ENCODE measurements around the gene CALN1.

Gene CALN1

GRCh38 chr7:71912476-71912875 lies 499.7 kb downstream of the CALN1 start:
- TF ChIP-seq CTCF (IDR thresholded peaks at IDR 0.05; ENCODE audit: insufficient read depth, low read depth, low read length, missing control alignments), result no peak
- no peak for DNase-seq (ENCODE audit: low read depth)
- H3K4me3 ChIP-seq (ENCODE audit: low read length), result no peak overlapping the region

GRCh38 chr7:71911051-71911450 lies 501.1 kb downstream of the CALN1 start:
- no peak for DNase-seq (ENCODE audit: low read depth)
- no peak for TF ChIP-seq CTCF (IDR thresholded peaks at IDR 0.05; ENCODE audit: insufficient read depth, low read depth, low read length, missing control alignments)
- H3K4me3 ChIP-seq (ENCODE audit: low read length), result no peak overlapping the region

GRCh38 chr7:71905821-71906220 lies 506.3 kb downstream of the CALN1 start:
- no peak overlapping the region for H3K4me3 ChIP-seq (ENCODE audit: low read length)
- DNase-seq (ENCODE audit: low read depth), result no peak
- TF ChIP-seq CTCF (IDR thresholded peaks at IDR 0.05; ENCODE audit: insufficient read depth, low read depth, low read length, missing control alignments), result no peak

- no peak overlapping the region for H3K4me3 ChIP-seq (ENCODE audit: low read length)
- TF ChIP-seq CTCF (IDR thresholded peaks at IDR 0.05; ENCODE audit: insufficient read depth, low read depth, low read length, missing control alignments), result no peak
- no peak for DNase-seq (ENCODE audit: low read depth)
These were observed 507.7 kb downstream of the CALN1 start for GRCh38 chr7:71904484-71904883.

- no peak for TF ChIP-seq CTCF (IDR thresholded peaks at IDR 0.05; ENCODE audit: insufficient read depth, low read depth, low read length, missing control alignments)
- H3K4me3 ChIP-seq (ENCODE audit: low read length), result no peak overlapping the region
- no peak for DNase-seq (ENCODE audit: low read depth)
These were observed 511.6 kb downstream of the CALN1 start for GRCh38 chr7:71900556-71900955.

- no peak overlapping the region for H3K4me3 ChIP-seq (ENCODE audit: low read length)
- no peak for DNase-seq (ENCODE audit: low read depth)
- no peak for TF ChIP-seq CTCF (IDR thresholded peaks at IDR 0.05; ENCODE audit: insufficient read depth, low read depth, low read length, missing control alignments)
These were observed 515.6 kb downstream of the CALN1 start for GRCh38 chr7:71896535-71896934.

GRCh38 chr7:71886046-71886445 lies 526.1 kb downstream of the CALN1 start:
- no peak for TF ChIP-seq CTCF (IDR thresholded peaks at IDR 0.05; ENCODE audit: insufficient read depth, low read depth, low read length, missing control alignments)
- DNase-seq (ENCODE audit: low read depth), result no peak
- no peak overlapping the region for H3K4me3 ChIP-seq (ENCODE audit: low read length)
